GM12892 (cell line): Measurements from ENCODE around the gene PHLDB2.

Source experiments
- DNase-seq: peaks from one replicate; pipeline ENCODE4 v3.0.0; 2011; ENCODE audit not compliant: insufficient read length
- FAIRE-seq: peaks from 2 replicates; lab custom pipeline; 2011; peaks lifted over from hg19 to GRCh38; lab: Jason Lieb, UNC
- POLR2A ChIP-seq: IDR thresholded peaks from 2 replicates; pipeline ENCODE4 v1.6.1; 2011; ENCODE audit warnings: low read depth, low read length, control low read depth
- POLR2AphosphoS5 ChIP-seq: IDR thresholded peaks from 2 replicates; pipeline ENCODE4 v1.6.1; 2011; ENCODE audit warnings: low read depth, low read length, control low read depth
- TAF1 ChIP-seq: IDR thresholded peaks from 2 replicates; pipeline ENCODE4 v1.6.1; 2011; ENCODE audit warnings: low read depth, mild to moderate bottlenecking, control low read depth, low read length, borderline replicate concordance

The PHLDB2 gene

GRCh38 chr3:111895071-111895470, 36.0 kb downstream of the PHLDB2 start:
- FAIRE-seq = no peak
- DNase-seq = no peak
- TF ChIP-seq POLR2AphosphoS5 = no peak
- no peak for TF ChIP-seq TAF1
- no peak for TF ChIP-seq POLR2A

GRCh38 chr3:111899966-111900365, 40.9 kb downstream of the PHLDB2 start:
- FAIRE-seq (no peak), DNase-seq (no peak)
- TF ChIP-seq TAF1 (no peak), POLR2A (no peak), POLR2AphosphoS5 (no peak)

- FAIRE-seq (no peak), DNase-seq (no peak)
- TF ChIP-seq POLR2A (no peak), POLR2AphosphoS5 (no peak), TAF1 (no peak)
Observed at GRCh38 chr3:111901637-111902036, 42.6 kb downstream of the PHLDB2 start.

DNA sequence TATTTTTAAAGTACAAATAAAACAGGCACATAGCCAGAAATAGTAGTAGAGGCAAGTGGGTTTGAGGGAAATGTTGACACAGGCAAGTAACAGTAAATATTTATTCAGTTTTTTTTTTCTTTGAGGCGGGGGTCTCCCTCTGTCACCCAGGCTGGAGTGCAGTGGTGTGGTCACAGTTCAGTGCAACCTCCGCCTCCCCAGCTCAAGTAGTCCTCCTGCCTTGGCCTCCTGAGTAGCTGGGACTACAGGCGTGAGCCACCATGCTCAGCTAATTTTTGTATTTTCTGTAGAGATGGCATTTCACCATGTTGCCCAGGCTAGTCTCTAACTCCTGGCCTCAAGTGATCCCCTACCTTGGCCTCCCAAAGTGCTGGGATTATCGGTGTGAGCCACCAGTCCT, 43.5 kb downstream of the PHLDB2 start:
- FAIRE-seq (no peak), DNase-seq (no peak)
- no peak for TF ChIP-seq TAF1
- no peak for TF ChIP-seq POLR2A

GRCh38 chr3:111903067-111903511, 44.0 kb downstream of the PHLDB2 start:
- no peak for TF ChIP-seq TAF1
- TF ChIP-seq POLR2AphosphoS5 = no peak
- no peak for TF ChIP-seq POLR2A
- no peak for FAIRE-seq
- no peak for DNase-seq

DNA sequence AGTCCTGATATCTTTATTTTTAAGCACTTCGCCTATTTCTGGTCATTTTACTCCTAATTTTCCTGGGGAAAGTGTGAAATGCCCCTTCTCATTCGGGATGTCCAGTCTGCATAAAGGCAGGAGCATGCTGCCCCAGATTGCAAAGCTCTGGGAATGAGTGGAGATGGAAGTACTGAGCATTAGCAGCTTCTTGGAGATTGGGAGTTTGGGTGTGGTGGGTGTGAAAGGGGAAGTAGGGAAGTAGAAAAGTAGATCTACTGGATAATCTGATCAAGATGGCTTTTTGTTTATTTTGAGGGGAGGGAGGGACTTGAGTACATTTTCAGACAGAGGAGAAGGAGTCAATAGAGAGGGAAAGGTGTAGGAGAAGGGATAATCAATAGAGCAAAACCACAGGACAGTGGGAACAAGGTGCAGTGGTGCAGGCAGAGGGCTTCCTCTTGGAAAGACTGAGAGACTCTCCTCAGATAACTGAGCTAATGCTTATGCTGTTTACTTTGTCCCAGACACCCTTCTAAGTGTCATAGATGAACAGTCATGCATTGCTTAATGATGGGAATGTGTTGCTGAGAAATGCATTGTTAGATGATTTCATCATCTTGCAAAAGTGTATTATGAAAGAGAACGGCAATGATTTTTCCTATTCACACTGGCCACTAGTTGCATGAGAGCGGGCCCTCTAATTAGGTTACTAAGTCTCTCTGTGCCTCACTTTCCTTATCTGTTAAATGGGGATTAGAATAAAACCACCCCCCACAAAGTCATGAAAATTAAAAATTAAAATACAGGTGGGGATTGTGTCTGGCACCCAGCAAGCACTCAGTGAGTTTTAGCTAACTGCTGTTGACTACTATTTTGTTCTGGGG, 45.5 kb downstream of the PHLDB2 start:
- DNase-seq = no peak

GRCh38 chr3:111906656-111907055, 47.6 kb downstream of the PHLDB2 start:
- TF ChIP-seq POLR2A = no peak
- no peak for TF ChIP-seq TAF1
- no peak for TF ChIP-seq POLR2AphosphoS5
- DNase-seq (no peak), FAIRE-seq (no peak)

More for the DNA sequence above, 45.5 kb downstream of the PHLDB2 start:
- TF ChIP-seq POLR2AphosphoS5 (no peak), TAF1 (no peak), POLR2A (no peak)
- no peak for FAIRE-seq

DNA sequence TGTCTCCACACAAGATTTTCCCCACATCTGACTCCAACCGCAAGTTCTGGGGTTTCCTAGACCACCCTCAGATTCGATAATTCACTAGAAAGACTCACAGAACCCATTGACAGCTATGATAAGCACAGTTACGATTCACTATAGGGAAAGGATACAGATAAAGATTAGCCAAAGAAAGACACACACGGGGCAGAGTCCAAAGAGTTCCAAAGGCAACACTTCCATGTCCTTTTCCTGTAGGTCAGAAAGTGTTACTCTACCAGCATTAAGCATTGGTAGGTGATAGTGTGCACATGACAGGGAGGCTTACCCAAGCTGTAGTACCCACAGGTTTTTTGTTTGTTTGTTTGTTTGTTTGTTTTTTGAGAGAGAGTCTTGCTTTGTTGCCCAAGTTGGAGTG, 48.1 kb downstream of the PHLDB2 start:
- TF ChIP-seq TAF1 = no peak
- TF ChIP-seq POLR2A = no peak
- TF ChIP-seq POLR2AphosphoS5 = no peak
- DNase-seq (no peak), FAIRE-seq (no peak)

- no peak for TF ChIP-seq POLR2AphosphoS5
- TF ChIP-seq TAF1 = no peak
- no peak for TF ChIP-seq POLR2A
- DNase-seq (no peak), FAIRE-seq (no peak)
Observed at GRCh38 chr3:111910806-111911205, 51.7 kb downstream of the PHLDB2 start.

GRCh38 chr3:111911446-111911845, 52.4 kb downstream of the PHLDB2 start:
- DNase-seq (no peak), FAIRE-seq (no peak)
- TF ChIP-seq POLR2A (no peak), TAF1 (no peak), POLR2AphosphoS5 (no peak)

- FAIRE-seq (no peak), DNase-seq (no peak)
- TF ChIP-seq POLR2AphosphoS5 (no peak), TAF1 (no peak), POLR2A (no peak)
Observed at GRCh38 chr3:111913163-111913763, 54.2 kb downstream of the PHLDB2 start.
